Posterior cingulate gyrus (tissue), 11 donors: ENCODE data around the gene FBXL15.
"Not testable (repeated sequence)": the region's sequence is repeated elsewhere in the genome, so short reads cannot be mapped to it uniquely, and the experiment has no call there.

Source experiments
- DNase-seq, 10 donors: peaks; one replicate each; pipeline versions ENCODE4 v3.0.0 to v3.0.0-alpha.2; 2020 to 2021; ENCODE audit warnings: mixed read lengths in 3 of 10
- intact Hi-C: fragments of 100-400 bp; cut with DNase I; formaldehyde crosslinking; loops from one replicate; pipeline ENCODE4 v1.15.1; 2023

FBXL15 gene

GRCh38 chr10:102450124-102450373 lies 29.4 kb downstream of the FBXL15 start:
- intact Hi-C loops: no loop called here
- no peak for DNase-seq

GRCh38 chr10:102450374-102451104 lies 29.9 kb downstream of the FBXL15 start:
- peak; percentile 46 to 98 (median 82) for DNase-seq
- intact Hi-C loops: no loop called here

- intact Hi-C loops: no loop called here
- DNase-seq: peak in 3 of 10 donors; percentile 19 to 78 (median 21)
Observed at GRCh38 chr10:102451105-102451969, 30.7 kb downstream of the FBXL15 start, which contains the start of gene C10orf95. Gene C10orf95, minus strand, starts transcription at chr10:102451543. Its CDS starts 450 bp downstream, at chr10:102451093.

- peak in 3 of 10 donors; percentile 16 to 67 (median 36) for DNase-seq
- intact Hi-C loops: no loop called here
Observed at GRCh38 chr10:102452672-102453340, 32.2 kb downstream of the FBXL15 start.

GRCh38 chr10:102453502-102453901 lies 32.9 kb downstream of the FBXL15 start:
- DNase-seq: peak in 1 of 10 donors; percentile 32
- intact Hi-C loops: no loop called here

GRCh38 chr10:102454662-102455487 lies 34.2 kb downstream of the FBXL15 start:
- DNase-seq: peak in 1 of 10 donors; percentile 24

GRCh38 chr10:102455893-102456471 lies 35.3 kb downstream of the FBXL15 start:
- intact Hi-C loops: no loop called here
- DNase-seq: peak in 1 of 10 donors; percentile 10

More at GRCh38 chr10:102454662-102455487, 34.2 kb downstream of the FBXL15 start:
- intact Hi-C loops: not testable (repeated sequence)

GRCh38 chr10:102457591-102458150 lies 37.0 kb downstream of the FBXL15 start:
- peak in 1 of 10 donors; percentile 33 for DNase-seq
- intact Hi-C loops: no loop called here

- intact Hi-C loops: no loop called here
- DNase-seq: no peak
Observed at GRCh38 chr10:102458656-102459055, 38.0 kb downstream of the FBXL15 start.

GRCh38 chr10:102460836-102461186 lies 40.2 kb downstream of the FBXL15 start:
- peak in 1 of 10 donors; percentile 47 for DNase-seq
- intact Hi-C loops: loop anchor here (5.0 kb wide), 1 partner anchor 39 kb away; the partner anchor contains the start of gene FBXL15

GRCh38 chr10:102461187-102462054 lies 40.8 kb downstream of the FBXL15 start:
- intact Hi-C loops: loop anchor here (5.0 kb wide), 1 partner anchor 39 kb away; the partner anchor contains the start of gene FBXL15
- peak; percentile 82 to 99 (median 90) for DNase-seq

GRCh38 chr10:102462512-102463054 lies 41.9 kb downstream of the FBXL15 start:
- peak in 1 of 10 donors; percentile 47 for DNase-seq
- intact Hi-C loops: loop anchor here (5.0 kb wide), 1 partner anchor 40 kb away; the partner anchor contains the start of gene FBXL15

- DNase-seq: peak in 1 of 10 donors; percentile 23
- intact Hi-C loops: loop anchor here (5.0 kb wide), 1 partner anchor 42 kb away; the partner anchor contains the start of gene FBXL15
Observed at GRCh38 chr10:102463983-102464382, 43.3 kb downstream of the FBXL15 start.

- peak in 2 of 10 donors; percentile 43 to 72 for DNase-seq
- intact Hi-C loops: no loop called here
Observed at GRCh38 chr10:102465466-102465865, 44.8 kb downstream of the FBXL15 start.

GRCh38 chr10:102467318-102467717 lies 46.7 kb downstream of the FBXL15 start:
- peak in 1 of 10 donors; percentile 28 for DNase-seq
- intact Hi-C loops: no loop called here

GRCh38 chr10:102467971-102468438 lies 47.4 kb downstream of the FBXL15 start:
- intact Hi-C loops: no loop called here
- DNase-seq: peak in 1 of 10 donors; percentile 27

GRCh38 chr10:102468683-102469082 lies 48.0 kb downstream of the FBXL15 start:
- intact Hi-C loops: no loop called here
- DNase-seq: peak in 1 of 10 donors; percentile 28
